GM21526 (cell line): Measurements from ENCODE around the gene ST6GALNAC4.

Experiments
- ATAC-seq: cut with Tn5 transposase; IDR thresholded peaks from one replicate; pipeline ENCODE4 v1.9.1; 2021; ENCODE audit warnings: moderate library complexity; ENCODE audit not compliant: unreplicated experiment, low FRiP score

The ST6GALNAC4 gene

DNA sequence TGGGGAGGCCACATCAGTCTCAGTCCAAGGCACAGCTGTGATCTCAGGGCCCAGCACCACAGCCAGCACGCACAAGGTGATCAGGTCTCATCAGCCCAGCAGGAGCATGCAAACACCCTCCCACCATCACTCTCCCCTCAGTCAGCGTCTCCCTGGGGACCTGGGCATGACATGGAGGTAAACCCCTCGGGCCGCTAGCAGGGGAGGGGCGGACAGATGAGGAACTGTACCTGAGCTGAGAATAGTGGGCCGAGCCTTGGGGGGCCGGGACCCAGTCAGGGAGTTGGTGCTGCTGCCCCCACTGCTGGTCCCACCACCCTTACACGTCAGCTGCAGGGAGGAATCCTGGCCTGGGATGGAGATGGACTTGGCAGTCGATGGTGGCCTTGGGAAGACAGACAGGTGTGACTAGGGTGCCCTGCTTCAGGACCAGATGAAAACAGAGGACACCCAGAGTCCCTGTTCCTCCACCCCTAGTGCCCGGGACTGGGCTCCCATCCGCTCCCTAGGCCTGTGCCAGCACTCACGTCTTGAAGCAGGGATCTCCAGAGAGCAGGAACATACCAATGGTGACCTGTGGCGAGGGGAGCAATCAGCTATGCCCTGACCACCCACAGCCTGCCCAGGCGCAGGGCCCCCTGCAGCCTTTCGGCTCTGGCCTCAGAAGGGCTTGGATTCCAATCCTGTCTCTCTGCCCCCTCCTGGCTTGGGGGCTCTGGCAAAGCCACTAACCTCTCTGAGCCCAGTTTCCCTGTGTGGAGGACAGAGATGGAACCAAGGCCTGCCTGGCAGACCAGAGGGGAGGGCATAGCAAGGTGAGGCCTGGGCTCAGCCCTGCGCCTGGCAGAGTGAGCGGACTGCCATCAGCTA, 31.2 kb upstream of the ST6GALNAC4 start:
- ATAC-seq = no peak

DNA sequence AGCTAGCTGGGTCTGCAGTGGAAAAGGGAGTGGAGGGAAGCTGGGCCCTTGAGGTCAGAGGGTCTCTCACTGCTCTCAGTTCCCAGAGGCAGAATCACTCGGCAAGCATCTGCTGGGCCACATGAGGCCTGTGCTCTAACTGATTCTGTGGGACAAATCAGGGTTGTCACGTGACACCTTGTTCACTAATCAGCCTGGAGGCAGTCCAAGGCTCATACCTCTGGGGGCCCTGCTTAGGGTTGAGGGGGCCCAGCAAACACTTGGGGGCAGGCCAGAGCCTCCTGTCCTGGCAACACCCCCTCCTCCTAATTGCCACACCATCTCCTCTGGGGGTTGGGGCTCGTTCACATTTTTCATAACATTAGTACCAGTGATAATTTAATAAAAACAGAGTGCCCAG, 29.9 kb upstream of the ST6GALNAC4 start:
- ATAC-seq = no peak

DNA sequence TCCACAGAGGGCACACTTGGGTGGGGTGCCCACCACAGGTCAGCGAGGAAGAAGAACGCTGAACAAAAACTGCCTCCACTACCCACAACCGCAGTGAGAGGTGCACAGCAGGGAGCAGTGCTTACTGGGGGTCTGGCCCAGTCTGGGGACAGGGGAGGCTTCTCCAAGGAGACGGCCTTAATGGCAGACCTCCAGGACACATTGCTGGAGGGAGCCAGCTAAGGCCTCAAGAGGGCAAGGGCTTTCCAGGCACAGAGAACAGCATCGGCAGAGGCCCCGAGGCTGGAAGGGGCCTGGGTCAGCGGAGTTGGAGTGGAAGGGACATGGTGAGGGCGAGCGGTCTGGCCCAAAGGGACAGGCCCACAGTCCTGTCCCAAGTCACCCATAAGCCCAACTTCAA, 29.1 kb upstream of the ST6GALNAC4 start:
- no peak for ATAC-seq

DNA sequence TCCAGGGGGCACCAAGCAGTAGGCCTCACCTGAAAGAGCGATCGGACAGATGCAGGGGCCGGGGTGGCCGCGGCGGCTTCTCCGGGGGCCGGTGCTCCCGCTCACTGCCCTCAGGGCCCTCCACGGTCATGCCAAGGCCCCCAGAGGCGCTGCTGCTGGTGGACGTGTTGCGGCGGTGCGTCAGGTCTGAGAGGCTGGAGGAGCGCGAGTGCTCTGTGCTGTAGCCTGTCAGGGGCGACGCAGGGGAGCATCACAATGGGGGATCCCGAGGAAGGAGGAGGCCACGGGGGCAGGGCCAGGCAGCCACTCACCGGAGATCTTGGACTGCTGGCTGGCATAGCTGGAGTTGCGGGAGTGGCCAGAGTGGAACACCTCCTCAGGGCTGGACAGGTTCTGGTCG, 28.5 kb upstream of the ST6GALNAC4 start:
- no peak for ATAC-seq

DNA sequence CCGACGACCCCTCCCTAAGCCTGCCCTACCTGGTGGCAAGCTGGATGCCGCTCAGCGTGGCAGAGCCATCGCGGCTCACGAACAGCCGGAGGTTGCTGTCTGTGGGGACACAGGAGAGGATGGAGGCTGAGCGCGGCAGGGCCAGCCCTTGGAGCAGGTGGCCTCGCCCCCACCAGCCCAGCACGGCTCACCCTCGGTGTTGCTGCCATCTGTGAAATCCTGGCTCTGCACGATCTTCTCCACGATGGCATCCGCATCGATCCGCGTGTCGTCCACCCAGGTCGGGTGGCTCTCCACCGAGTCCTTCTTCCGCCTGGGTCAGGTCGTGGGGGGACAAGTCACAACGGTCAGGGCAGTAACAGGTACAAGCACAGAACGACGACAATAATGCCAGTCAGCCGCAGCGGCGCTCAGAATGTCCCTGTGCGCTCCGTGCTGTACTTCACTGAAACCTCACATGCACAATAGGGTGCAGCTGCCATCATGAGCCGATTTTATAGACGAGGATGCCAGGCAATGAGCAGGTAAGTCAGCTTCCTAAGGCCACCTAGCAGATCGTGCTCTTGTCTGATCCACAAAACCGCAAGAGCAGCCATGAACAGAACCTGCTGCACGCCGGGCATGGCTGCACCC, 27.9 kb upstream of the ST6GALNAC4 start:
- no peak for ATAC-seq

DNA sequence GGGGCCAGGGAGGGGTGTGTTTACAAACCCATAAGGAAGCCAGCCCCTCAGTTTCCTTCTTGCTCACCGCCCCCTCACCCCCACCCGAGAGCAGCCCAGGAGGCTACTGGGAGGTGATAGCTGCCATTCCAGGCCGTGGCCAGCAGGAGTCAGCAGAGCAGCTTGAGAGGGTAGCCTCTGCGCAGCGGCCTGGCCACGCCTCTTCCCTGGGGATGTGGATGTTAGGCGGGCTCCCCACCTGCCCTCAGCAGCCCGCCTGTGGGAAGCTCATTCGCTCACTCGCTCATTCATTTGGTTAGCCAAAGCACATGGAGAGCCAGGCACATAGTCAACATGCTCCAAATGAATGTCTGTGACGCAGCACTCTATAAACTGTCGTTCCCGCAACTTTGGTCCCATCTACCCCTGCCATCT, 26.9 kb upstream of the ST6GALNAC4 start:
- ATAC-seq = no peak

DNA sequence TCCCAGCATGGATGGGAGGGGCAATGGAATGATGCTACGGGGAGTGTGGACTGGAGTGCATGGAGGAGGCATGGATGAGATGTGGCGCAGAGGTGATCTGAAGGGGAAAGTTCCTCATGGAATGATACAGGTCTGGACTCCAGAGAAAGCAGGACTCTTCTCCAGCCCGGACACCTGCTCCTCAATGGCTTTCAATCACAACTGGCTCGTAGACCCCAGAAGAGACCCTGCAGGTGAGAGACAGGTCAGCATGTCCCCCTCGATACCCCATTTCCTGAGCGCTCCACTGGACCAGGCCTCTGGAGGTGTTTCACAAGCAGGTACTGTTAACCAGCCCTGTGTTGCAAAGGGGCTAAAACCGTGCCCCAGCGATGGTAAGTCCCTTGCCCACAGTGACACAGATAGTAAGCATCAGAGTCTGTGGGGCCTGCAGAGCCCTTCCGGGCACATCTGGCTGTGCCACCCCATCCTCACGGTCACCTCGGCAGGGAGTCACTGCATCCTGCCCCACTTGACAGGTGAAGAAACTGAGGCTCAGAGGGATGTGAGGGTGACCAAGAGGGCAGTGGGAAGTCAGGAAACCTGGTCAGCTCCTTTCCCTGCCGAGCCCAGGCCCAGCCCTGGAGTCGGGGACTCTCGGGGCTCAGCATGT, 26.3 kb upstream of the ST6GALNAC4 start:
- ATAC-seq = no peak

DNA sequence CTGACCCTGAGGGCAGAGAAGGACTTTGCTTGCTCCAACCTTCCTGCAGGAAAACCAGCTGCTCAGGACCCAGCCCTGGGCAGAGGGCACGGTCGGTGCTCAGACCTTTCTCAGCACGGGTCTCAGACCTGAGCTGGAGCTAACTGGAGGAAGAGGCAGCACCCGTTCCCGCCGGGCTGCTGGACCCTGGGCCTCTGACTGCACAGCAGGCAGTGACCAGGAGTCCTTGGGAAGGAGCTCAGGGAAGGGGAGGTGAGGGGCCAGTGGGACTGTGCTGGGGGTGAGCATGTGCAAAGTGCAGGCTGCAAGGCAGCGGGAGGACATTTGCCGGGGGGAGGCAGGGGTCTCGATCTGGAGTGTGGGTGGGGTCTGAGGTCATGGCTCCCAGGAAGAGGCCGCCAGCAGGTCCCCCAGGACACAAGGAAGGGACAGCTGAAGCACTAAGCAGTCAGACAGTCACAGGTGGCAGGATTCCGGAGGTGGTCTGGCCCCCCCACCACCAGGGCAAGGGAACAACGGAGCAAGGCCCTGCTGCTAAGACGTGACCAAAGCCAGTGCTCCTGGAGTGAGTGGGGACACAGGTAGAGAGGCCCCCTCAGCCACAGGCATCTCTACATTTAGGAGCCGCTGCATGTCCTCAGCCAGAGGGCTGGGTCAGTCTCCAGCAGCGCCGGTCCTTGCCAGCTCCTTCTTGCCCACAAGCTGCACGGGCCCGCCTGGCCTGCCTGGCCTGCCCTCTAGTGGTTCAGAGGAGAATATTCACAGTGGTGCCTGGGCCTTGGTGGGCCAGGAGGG, 25.6 kb upstream of the ST6GALNAC4 start:
- no peak for ATAC-seq

DNA sequence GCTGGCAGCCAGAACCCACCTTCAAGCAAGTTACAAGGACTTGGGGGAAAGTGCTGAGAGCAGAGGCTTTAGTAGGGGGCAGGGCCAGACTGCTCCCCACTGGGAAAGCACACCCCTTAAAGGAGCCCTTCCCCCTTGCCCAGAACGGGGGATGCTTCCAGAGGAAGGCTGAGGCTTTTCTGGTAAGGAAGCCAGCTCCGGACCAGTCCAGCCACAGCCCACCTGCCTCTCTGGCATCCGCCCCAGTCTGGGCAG, 25.0 kb upstream of the ST6GALNAC4 start:
- ATAC-seq = no peak

DNA sequence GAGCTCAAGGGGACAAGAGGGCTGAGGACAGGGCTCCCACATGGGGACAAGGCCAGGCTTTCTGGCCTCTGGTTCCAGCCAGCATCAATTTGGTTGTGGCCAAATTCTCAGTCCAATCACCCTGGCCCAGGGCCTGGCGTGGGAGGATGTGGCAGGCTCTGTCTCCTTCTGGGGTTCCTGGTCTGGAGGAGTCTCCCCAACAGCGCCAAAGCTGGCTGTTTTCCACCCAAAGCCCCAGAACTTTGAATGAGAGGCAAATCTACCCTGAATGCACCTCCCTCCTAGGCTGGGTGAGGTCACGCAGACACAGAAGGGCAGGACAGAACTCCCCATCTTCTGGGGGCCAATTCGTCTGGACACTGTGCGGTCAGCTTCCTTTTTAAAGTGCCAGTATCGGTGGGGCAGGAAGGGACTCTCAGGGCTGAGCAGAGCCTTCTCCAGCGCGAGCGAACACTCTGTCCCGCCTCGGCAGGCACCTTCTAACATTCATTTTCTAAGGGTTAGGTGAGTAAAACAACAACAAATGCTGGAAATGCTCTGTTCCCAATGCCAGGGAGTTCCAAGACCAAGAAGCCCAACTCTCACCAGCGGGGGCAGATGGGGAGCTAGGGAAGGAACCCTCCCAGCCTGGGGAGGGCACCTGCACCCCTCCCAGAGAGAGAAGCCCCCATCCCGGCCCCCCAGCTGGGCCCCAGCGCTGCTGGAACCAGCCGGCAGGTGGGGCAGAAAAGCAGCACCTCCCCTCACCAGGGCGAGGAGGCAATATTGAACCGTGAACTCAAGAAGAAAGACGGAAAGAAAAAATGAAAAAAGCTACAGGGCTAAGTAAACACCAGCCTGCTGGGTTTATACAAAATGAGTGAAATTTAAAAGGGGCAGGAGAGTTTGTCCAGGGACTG, 24.5 kb upstream of the ST6GALNAC4 start:
- ATAC-seq = no peak

DNA sequence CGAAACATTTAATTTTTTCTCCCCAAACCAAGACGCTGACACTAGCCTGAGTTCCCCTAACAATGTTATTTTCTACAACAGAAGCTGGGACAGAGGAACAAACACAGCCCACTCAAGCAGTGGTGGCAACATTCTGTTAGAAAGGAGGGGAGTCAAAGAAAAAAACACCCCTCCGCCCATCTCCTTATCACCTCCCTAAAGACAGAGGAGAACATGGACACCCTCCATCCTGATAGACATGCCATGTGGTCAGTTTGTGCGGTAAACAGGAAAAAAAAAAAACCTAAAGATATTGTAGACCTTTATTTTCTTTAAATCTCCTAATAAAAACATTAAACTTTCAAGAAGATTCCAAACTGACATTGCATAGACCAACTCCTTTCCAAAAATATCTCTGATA, 23.8 kb upstream of the ST6GALNAC4 start:
- ATAC-seq = no peak

DNA sequence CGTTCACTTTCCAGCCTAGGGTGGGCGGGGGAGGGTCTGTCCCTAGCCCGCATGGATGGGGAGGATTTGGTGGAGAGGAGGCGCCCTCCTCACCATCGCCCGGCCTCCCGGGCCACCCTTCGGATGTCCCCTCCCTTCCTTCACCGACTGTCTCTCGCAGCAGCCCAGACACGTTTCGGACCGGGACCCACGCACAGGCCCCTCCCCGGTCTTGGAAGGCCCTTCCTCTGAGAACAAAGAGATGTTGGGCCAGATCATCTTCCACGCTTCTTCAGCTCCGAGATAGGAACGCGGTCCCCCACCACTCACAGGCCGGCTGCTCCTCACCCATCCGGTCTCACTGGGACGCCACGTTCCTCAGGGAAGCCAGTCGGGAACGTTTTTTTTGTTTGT, 21.5 kb upstream of the ST6GALNAC4 start:
- ATAC-seq = no peak

DNA sequence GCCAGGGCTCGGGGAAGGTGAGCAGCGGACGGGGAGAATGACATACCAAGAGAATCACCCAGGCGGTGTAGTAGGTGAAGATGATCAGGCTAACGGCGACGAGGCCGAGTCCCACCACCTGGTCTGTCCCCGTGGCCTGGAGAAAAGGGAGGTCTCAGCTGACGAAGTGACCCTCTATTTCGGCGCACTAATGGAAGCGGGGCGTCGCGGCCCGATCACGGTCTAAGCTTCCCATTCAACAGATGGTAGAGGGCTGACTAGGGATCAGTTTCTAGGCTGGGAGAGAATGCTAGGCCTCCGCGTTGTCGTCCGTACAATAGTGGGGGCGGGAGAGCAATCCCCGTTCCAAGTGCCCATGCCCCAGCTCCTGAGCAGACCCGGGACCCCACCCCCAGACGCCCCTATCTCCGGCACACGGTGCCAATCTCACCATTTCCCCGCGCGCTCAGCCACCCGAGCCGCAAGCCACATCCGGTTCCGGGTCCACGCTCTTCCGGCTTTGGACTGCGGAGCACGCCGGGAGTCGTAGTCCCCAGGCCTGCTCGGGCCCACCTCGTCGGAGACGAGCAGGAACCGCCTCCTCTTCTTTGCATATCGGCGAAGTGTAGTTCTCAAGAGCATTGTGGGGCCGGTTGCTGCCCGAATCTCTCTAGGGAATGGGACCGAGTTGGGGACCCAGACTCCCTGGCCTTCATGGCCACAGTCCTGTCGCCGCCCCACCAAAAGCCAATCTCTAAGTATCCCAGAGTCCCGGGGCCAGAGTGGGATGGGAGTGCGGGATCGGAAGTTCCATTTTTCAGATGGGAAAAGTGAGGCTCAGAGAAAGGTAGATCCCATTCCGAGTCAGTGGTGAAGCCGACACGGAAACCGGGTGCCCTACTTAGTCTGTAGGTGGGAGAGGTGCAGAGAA, 20.8 kb upstream of the ST6GALNAC4 start, which contains the start of gene DPM2:
TSS of gene DPM2 (minus strand) at position 467 of the 910 bp plus-strand sequence. CDS start at position 433, 34 bp downstream.
- ATAC-seq = peak; percentile 73

DNA sequence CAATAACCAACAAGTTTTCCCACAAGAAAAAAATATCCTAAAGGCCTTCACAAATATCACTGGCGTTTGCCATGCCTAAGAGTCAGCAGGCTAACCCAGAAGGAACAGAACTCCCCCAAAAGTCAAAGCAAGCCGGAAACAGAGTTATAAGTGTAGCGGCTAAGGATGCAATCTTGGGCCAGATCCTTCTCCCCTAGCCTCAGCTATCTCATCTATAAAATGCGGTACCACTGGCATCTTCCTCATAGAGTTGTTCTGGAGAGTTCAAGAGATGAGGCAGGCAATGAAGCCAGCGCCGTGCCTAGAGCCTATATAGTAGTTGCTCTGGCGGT, 20.2 kb upstream of the ST6GALNAC4 start:
- ATAC-seq = peak; percentile 5

DNA sequence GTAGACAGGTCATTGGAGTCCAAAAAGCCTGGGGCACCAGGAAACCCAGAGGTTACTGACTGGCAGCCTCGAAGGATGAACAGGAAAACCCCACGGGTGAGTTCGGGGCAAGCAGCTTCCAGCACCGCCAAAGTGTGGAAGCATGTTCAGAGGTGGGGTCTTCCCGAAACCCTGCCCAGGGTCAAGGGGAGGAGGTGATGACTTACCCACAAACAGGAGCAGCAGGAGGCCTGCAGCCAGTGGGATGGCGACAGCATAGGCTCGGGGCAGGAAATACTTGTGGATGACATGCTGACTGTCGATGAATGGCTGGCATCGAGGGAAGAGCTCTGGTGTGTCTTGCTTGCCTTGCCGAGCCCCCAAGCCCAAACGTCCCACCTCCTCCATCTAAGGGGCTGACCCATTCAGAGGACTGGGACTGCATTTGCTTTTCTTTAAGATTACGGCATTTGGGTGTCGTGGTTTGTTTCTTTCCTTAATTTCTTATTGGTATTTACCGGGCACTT, 19.6 kb upstream of the ST6GALNAC4 start:
- ATAC-seq = no peak

DNA sequence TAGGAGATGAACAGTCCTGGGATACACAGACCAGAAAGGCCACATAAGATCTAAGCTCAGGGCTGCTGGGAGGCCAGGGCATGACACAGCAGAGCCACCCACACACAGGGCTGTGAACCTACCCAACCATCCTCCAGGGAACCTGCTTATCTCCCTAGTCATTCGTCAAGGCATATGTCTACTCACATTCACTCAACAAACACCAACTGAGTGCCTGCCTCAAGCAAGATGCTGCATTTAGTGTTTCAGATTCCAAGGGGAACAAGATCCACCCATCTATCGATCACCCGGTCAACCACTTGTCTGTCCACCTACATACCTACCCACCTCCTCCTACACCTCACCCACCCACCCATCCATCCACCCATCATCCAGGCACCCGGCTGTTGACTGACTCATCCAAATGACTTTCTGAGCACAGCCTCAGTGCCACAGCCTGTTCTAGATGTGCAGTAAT, 19.0 kb upstream of the ST6GALNAC4 start:
- ATAC-seq = no peak

DNA sequence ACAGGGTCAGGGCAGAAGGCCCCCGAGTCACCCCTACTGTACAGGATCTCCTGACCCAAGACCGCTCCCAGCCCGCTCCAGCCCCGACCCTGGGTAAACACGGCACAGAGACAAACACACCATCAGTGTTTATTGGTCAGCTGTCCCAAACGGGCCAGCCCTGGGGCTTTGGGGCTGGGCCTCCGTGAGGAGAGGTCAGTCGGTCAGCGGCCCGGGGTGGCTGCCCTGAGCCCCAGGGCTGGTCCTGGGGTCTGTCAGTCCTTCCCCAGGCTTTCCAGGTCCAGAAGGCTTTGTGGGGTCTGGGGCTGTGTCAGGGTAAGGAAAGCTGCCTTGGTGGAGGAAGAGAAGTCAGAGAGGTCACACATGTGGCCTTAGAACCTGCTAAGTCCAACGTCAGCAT, 18.1 kb upstream of the ST6GALNAC4 start:
- no peak for ATAC-seq

DNA sequence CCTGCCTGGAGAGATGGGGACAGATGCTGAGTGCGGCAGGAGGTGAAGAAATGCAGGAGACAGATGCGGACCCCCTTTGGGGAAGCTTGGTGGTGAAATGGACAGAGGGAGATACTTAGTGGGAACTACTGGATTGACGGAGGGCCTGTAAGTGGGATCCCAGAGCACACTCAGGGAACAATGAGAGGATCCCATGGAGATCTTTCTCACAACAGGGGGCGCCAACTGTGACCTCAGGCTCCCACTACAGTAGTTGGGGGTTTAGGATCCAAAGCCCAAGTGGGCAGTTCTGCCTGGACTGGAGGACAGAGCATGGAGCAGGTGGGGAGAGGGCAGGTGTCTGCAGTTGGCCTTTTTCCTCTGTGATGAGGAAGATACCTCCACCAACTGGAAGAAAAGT, 17.4 kb upstream of the ST6GALNAC4 start:
- no peak for ATAC-seq
